ENCODE results near the gene TENM4.

GRCh38 chr11:79421820-79422219, 19.0 kb downstream of the TENM4 start:
- TF ChIP-seq IRF2 (CRISPR knock-in tag; IDR thresholded peaks at IDR 0.05) (no peak), ESRRA (CRISPR knock-in tag; IDR thresholded peaks at IDR 0.05; ENCODE audit: low read depth) (no peak)

Measured in HepG2 (cell line).